Measurements from ENCODE around the gene RSKR. TPM values are rescaled to one million over a fixed set of nuclear protein-coding genes. Genes with fewer than 3 reads are reported as not detected.
A peak's percentile ranks its signal among the peaks of the same experiment; 100 is the strongest.

The RSKR gene
- total RNA-seq, 1 donor from 2014 or later: 26.5 TPM

GRCh38 chr17:28616281-28616680, 2.3 kb upstream of the RSKR start:
- Histone ChIP-seq H3K36me3 (peaks cover 25% of the 10 kb centered on the region), H3K4me2 (no peak overlapping the region), H3F3A (ENCODE audit: low read depth) (peaks cover 13% of the 10 kb centered on the region), H3K9me3 (ENCODE audit: low read depth) (no peaks in the 10 kb centered on the region), H3K4me1 (no peaks in the 10 kb centered on the region), H4K20me1 (ENCODE audit: low read depth) (peaks cover 3% of the 10 kb centered on the region), H2AFZ (replicated peaks) (no peak overlapping the region), H3K4me3 (no peak overlapping the region), H3K27me3 (no peaks in the 10 kb centered on the region), H3K27ac (no peak overlapping the region), H3K79me2 (ENCODE audit: low read depth) (no peaks in the 10 kb centered on the region), H3K9ac (no peak overlapping the region)
- Mint-ChIP-seq H3K9me3 (no peaks in the 10 kb centered on the region), H3K4me3 (no peak overlapping the region), H3K36me3 (peaks cover 29% of the 10 kb centered on the region), H3K27me3 (ENCODE audit: insufficient read depth, low read depth) (peaks cover 7% of the 10 kb centered on the region), H3K27ac (no peak overlapping the region), H3K4me1 (peaks cover 5% of the 10 kb centered on the region)
- TF ChIP-seq EZH2 (IDR thresholded peaks at IDR 0.05): no peak
- TF ChIP-seq CTCF (IDR thresholded peaks at IDR 0.05): no peak
- TF ChIP-seq EZH2phosphoT487 (IDR thresholded peaks at IDR 0.05): no peak
- no peak for DNase-seq (ENCODE audit: low spot score)

GRCh38 chr17:28615260-28615940, 1.4 kb upstream of the RSKR start:
- Histone ChIP-seq H3F3A (ENCODE audit: low read depth) (peaks cover 13% of the 10 kb centered on the region), H3K4me2 (no peak overlapping the region), H3K9me3 (ENCODE audit: low read depth) (no peaks in the 10 kb centered on the region), H2AFZ (replicated peaks) (no peak overlapping the region), H3K27me3 (no peaks in the 10 kb centered on the region), H3K36me3 (peaks cover 25% of the 10 kb centered on the region), H4K20me1 (ENCODE audit: low read depth) (no peaks in the 10 kb centered on the region), H3K9ac (no peak overlapping the region), H3K79me2 (ENCODE audit: low read depth) (no peaks in the 10 kb centered on the region), H3K27ac (no peak overlapping the region), H3K4me1 (no peaks in the 10 kb centered on the region), H3K4me3 (no peak overlapping the region)
- DNase-seq (ENCODE audit: low spot score): no peak
- H3K9me3 Mint-ChIP-seq: no peaks in the 10 kb centered on the region
- H3K36me3 Mint-ChIP-seq: peaks cover 30% of the 10 kb centered on the region
- H3K4me3 Mint-ChIP-seq: no peak overlapping the region
- TF ChIP-seq CTCF (IDR thresholded peaks at IDR 0.05) (no peak), EZH2 (IDR thresholded peaks at IDR 0.05) (no peak), EZH2phosphoT487 (IDR thresholded peaks at IDR 0.05) (no peak)
- H3K27ac Mint-ChIP-seq: no peak overlapping the region
- H3K27me3 Mint-ChIP-seq (ENCODE audit: insufficient read depth, low read depth): peaks cover 7% of the 10 kb centered on the region
- H3K4me1 Mint-ChIP-seq: peaks cover 5% of the 10 kb centered on the region

GRCh38 chr17:28612936-28613872, 781 bp downstream of the RSKR start:
- Histone ChIP-seq H4K20me1 (ENCODE audit: low read depth) (no peaks in the 10 kb centered on the region), H3F3A (ENCODE audit: low read depth) (peaks cover 16% of the 10 kb centered on the region), H3K27ac (no peak overlapping the region), H3K4me2 (no peak overlapping the region), H3K27me3 (no peaks in the 10 kb centered on the region), H3K9ac (no peak overlapping the region), H3K4me3 (no peak overlapping the region), H3K4me1 (no peaks in the 10 kb centered on the region), H3K36me3 (peaks cover 19% of the 10 kb centered on the region), H3K79me2 (ENCODE audit: low read depth) (no peaks in the 10 kb centered on the region), H3K9me3 (ENCODE audit: low read depth) (no peaks in the 10 kb centered on the region), H2AFZ (replicated peaks) (no peak overlapping the region)
- Mint-ChIP-seq H3K4me3 (no peak overlapping the region), H3K4me1 (peaks cover 5% of the 10 kb centered on the region), H3K36me3 (peaks cover 24% of the 10 kb centered on the region), H3K27me3 (ENCODE audit: insufficient read depth, low read depth) (peaks cover 5% of the 10 kb centered on the region), H3K27ac (peak overlapping the region; percentile 19), H3K9me3 (no peaks in the 10 kb centered on the region)
- DNase-seq (ENCODE audit: low spot score): peak; percentile 74
- TF ChIP-seq CTCF (IDR thresholded peaks at IDR 0.05): peak; percentile 77
- no peak for TF ChIP-seq EZH2phosphoT487 (IDR thresholded peaks at IDR 0.05)
